Measurements from ENCODE around the gene SIK3. TPM values are rescaled to one million over a fixed set of nuclear protein-coding genes. Genes with fewer than 3 reads are reported as not detected.

The SIK3 gene
- total RNA-seq, 2 donors from 2014 or later: 26.2 to 77.6 TPM

DNA sequence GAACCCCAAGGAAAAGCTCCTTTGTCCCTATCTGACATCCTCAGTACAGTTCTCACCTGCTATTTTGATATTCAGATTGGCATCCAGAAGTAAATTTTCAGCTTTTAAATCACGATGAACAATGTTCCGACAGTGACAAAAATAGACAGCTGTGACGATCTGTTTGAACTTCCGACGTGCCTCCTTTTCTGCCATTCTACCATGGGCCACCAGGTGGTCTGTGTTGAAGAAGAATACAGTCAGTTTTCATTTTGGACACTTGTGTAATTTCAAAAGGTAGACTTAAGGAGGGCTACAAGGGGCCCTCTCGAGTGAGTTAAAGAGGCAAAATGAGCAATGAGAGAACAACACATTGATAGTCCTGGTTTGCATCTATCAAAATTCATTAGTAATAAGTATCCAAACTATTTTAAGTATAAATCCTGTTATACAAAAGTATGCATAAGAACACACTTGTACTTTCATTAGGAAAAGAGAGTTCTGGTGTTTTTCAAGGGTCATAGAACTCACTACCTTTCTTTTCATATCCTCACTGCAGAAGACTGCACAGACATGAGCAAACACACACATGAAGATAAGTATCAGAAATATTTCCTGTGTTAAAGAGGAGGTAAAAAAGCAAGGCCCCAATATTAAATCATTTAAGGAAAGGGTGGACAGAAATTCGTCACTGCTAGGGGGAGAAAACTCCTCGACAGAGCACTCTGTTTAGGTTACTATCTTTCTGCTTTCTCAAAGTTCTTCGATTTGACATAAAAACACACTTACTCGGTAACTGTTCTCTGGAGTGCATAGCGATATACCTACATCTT, 170.9 kb downstream of the SIK3 start:
- no peak overlapping the region for H3K4me3 ChIP-seq
- intact Hi-C loops (cut with DNase I): no loop called here
- H3K36me3 ChIP-seq: peaks cover 0 to 5% of the 10 kb centered on the region in 2 donors
- H3K27ac ChIP-seq: no peak overlapping the region
- no peak for DNase-seq (ENCODE audit: low spot score)
- no peaks in the 10 kb centered on the region for H3K4me1 ChIP-seq (replicated peaks)
- 72% methylated on average over 11 of the region's 11 CpGs for WGBS
- no peaks in the 10 kb centered on the region for H3K27me3 ChIP-seq (replicated peaks; ENCODE audit: insufficient read depth)
- no peaks in the 10 kb centered on the region for H3K9me3 ChIP-seq
- TF ChIP-seq, protein P1, sequence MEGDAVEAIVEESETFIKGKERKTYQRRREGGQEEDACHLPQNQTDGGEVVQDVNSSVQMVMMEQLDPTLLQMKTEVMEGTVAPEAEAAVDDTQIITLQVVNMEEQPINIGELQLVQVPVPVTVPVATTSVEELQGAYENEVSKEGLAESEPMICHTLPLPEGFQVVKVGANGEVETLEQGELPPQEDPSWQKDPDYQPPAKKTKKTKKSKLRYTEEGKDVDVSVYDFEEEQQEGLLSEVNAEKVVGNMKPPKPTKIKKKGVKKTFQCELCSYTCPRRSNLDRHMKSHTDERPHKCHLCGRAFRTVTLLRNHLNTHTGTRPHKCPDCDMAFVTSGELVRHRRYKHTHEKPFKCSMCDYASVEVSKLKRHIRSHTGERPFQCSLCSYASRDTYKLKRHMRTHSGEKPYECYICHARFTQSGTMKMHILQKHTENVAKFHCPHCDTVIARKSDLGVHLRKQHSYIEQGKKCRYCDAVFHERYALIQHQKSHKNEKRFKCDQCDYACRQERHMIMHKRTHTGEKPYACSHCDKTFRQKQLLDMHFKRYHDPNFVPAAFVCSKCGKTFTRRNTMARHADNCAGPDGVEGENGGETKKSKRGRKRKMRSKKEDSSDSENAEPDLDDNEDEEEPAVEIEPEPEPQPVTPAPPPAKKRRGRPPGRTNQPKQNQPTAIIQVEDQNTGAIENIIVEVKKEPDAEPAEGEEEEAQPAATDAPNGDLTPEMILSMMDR (IDR thresholded peaks at IDR 0.05): no peak
- no peak for TF ChIP-seq POLR2A (IDR thresholded peaks at IDR 0.05)
- TF ChIP-seq POLR2AphosphoS5 (IDR thresholded peaks at IDR 0.05): no peak

DNA sequence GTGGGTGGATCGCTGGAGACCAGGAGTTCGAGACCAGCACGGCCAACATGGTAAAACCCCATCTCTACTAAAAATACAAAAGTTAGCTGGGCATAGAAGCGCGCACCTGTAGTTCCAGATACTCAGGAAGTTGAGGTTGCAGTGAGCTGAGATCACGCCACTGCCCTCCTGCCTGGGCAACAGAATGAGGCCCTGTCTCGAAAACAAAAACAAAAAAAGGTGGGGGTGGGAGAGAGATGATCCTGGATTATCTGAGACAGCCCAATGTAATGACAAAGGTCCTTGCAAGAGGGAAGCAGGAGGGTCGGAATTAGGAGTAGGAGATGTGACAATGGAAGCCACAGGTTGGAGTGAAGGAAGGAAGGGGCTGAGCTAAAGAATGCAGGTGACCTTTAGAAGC, 173.2 kb downstream of the SIK3 start:
- Histone ChIP-seq H3K4me3 (no peak overlapping the region), H3K27ac (no peak overlapping the region), H3K9me3 (no peaks in the 10 kb centered on the region), H3K4me1 (replicated peaks) (no peaks in the 10 kb centered on the region), H3K27me3 (replicated peaks; ENCODE audit: insufficient read depth) (no peaks in the 10 kb centered on the region), H3K36me3 (peaks cover 0 to 5% of the 10 kb centered on the region in 2 donors)
- no peak for TF ChIP-seq POLR2A (IDR thresholded peaks at IDR 0.05)
- TF ChIP-seq POLR2AphosphoS5 (IDR thresholded peaks at IDR 0.05): no peak
- TF ChIP-seq, protein P1 (IDR thresholded peaks at IDR 0.05): no peak
- no peak for DNase-seq (ENCODE audit: low spot score)
- intact Hi-C loops (cut with DNase I): no loop called here
- 95% methylated on average over 8 of the region's 8 CpGs for WGBS

DNA sequence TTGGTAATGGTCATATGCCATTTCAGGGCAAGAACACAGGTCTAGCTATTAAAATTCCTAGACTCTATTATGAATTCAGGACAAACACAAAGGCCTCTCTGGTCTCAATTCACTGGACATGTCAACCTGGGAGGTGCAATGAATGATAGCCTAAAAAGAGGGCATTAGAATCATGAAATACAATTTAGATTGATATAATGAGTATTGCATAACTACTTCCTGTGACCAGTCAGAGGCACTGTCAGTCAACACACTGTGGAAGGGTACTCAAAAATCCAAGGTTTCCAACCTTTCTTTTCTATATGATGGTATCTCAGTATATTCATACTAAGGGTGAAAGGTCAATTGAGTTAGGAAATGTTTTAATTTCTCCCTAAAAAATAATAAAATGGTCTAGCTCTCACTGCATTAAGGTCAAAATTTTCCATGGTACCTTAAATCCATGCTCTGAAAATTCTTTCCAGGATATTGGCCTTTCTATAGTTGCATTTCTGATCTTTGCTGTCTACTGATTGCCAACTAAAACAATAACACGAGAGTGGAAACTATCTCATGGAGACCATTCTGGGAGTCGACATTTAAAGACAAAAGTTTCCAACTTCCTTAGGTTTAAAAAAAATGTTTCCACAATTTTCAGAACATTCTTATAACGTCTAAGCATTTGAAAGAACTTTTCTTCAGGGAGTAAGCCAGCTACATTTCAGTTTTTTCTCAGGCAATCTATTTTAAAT, 179.1 kb downstream of the SIK3 start:
- intact Hi-C loops (cut with DNase I): no loop called here
- Histone ChIP-seq H3K9me3 (no peaks in the 10 kb centered on the region), H3K27ac (no peak overlapping the region), H3K36me3 (no peaks in the 10 kb centered on the region), H3K27me3 (replicated peaks; ENCODE audit: insufficient read depth) (no peaks in the 10 kb centered on the region), H3K4me3 (no peak overlapping the region), H3K4me1 (replicated peaks) (no peaks in the 10 kb centered on the region)
- TF ChIP-seq, protein P1 (IDR thresholded peaks at IDR 0.05): no peak
- TF ChIP-seq POLR2A (IDR thresholded peaks at IDR 0.05) (no peak), POLR2AphosphoS5 (IDR thresholded peaks at IDR 0.05) (no peak)
- DNase-seq (ENCODE audit: low spot score): no peak
- 79% methylated on average over 3 of the region's 3 CpGs for WGBS

DNA sequence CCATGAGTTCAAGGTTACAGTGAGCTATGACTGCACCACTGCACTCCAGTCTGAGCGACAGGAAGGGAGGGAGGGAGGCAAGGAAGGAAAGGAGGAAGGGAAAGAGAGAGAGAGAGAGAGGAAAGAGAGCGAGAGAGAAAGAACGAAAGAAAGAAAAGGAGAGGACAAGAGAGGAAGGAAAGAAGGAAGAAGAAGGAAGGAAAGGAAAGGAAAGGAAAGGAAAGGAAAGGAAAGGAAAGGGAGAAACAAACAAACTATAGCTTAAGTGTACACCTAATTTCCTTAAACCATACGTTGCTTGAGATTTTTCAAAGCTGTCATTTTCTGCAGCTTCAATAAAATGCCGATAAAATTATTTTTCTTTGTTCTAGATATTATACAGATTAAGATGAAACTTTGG, 180.6 kb downstream of the SIK3 start:
- no peaks in the 10 kb centered on the region for H3K36me3 ChIP-seq
- intact Hi-C loops (cut with DNase I): no loop called here
- TF ChIP-seq POLR2AphosphoS5 (IDR thresholded peaks at IDR 0.05) (no peak), POLR2A (IDR thresholded peaks at IDR 0.05) (no peak)
- TF ChIP-seq, protein P1 (IDR thresholded peaks at IDR 0.05): no peak
- H3K4me3 ChIP-seq: no peak overlapping the region
- 95% methylated on average over 5 of the region's 5 CpGs for WGBS
- H3K4me1 ChIP-seq (replicated peaks): no peaks in the 10 kb centered on the region
- no peak overlapping the region for H3K27ac ChIP-seq
- H3K9me3 ChIP-seq: no peaks in the 10 kb centered on the region
- no peak for DNase-seq (ENCODE audit: low spot score)
- no peaks in the 10 kb centered on the region for H3K27me3 ChIP-seq (replicated peaks; ENCODE audit: insufficient read depth)

All from prostate gland (tissue), 2 donors.